ENCODE measurements around the gene RAP1GAP. TPM values are rescaled to one million over a fixed set of nuclear protein-coding genes. Genes with fewer than 3 reads are reported as not detected.

Gene RAP1GAP
- total RNA-seq, 1 donor from 2014 or later: 0.42 TPM

GRCh38 chr1:21662426-21663247, 6.5 kb downstream of the RAP1GAP start:
- H3K4me1 Mint-ChIP-seq: peaks cover 11% of the 10 kb centered on the region
- no peak for DNase-seq
- no peak overlapping the region for H3K27ac Mint-ChIP-seq
- peaks cover 26% of the 10 kb centered on the region for H3K27me3 Mint-ChIP-seq
- H3K4me3 Mint-ChIP-seq: no peak overlapping the region
- H3K36me3 Mint-ChIP-seq (ENCODE audit: low read depth): no peaks in the 10 kb centered on the region
- no peaks in the 10 kb centered on the region for H3K9me3 Mint-ChIP-seq
- intact Hi-C loops (cut with micrococcal nuclease): no loop called here

GRCh38 chr1:21661886-21662285, 7.3 kb downstream of the RAP1GAP start:
- Mint-ChIP-seq H3K27me3 (peaks cover 24% of the 10 kb centered on the region), H3K27ac (no peak overlapping the region), H3K4me1 (peaks cover 11% of the 10 kb centered on the region), H3K9me3 (no peaks in the 10 kb centered on the region), H3K36me3 (ENCODE audit: low read depth) (no peaks in the 10 kb centered on the region), H3K4me3 (no peak overlapping the region)
- DNase-seq: no peak
- intact Hi-C loops (cut with micrococcal nuclease): no loop called here

- Mint-ChIP-seq H3K27me3 (peaks cover 25% of the 10 kb centered on the region), H3K4me3 (peak overlapping the region; percentile 72), H3K9me3 (no peaks in the 10 kb centered on the region), H3K36me3 (ENCODE audit: low read depth) (no peaks in the 10 kb centered on the region), H3K4me1 (peaks cover 9% of the 10 kb centered on the region), H3K27ac (no peak overlapping the region)
- DNase-seq: no peak
- intact Hi-C loops (cut with micrococcal nuclease): loop anchor here (1.0 to 10.0 kb wide), 4 partner anchors 65 to 305 kb away; partner anchors contain the start of gene USP48
Measured at GRCh38 chr1:21659924-21660326, 9.2 kb downstream of the RAP1GAP start.

GRCh38 chr1:21659099-21659923, 9.8 kb downstream of the RAP1GAP start:
- Mint-ChIP-seq H3K9me3 (no peaks in the 10 kb centered on the region), H3K4me1 (peaks cover 8% of the 10 kb centered on the region), H3K27me3 (peaks cover 27% of the 10 kb centered on the region), H3K27ac (no peak overlapping the region), H3K4me3 (peak overlapping the region; percentile 72), H3K36me3 (ENCODE audit: low read depth) (no peaks in the 10 kb centered on the region)
- peak; percentile 96 for DNase-seq
- intact Hi-C loops (cut with micrococcal nuclease): loop anchor here (1.0 to 10.0 kb wide), 4 partner anchors 65 to 305 kb away; partner anchors contain the start of gene USP48

GRCh38 chr1:21657456-21658190, 11.5 kb downstream of the RAP1GAP start:
- Mint-ChIP-seq H3K27ac (no peak overlapping the region), H3K27me3 (peaks cover 32% of the 10 kb centered on the region), H3K36me3 (ENCODE audit: low read depth) (no peaks in the 10 kb centered on the region), H3K4me1 (peaks cover 5% of the 10 kb centered on the region), H3K9me3 (no peaks in the 10 kb centered on the region), H3K4me3 (no peak overlapping the region)
- DNase-seq: no peak
- intact Hi-C loops (cut with micrococcal nuclease): loop anchor here (5.0 to 10.0 kb wide), 3 partner anchors 63 to 307 kb away; partner anchors contain the start of gene USP48

- intact Hi-C loops (cut with micrococcal nuclease): loop anchor here (5.0 to 10.0 kb wide), 3 partner anchors 61 to 309 kb away; partner anchors contain the start of gene USP48
- peaks cover 17% of the 10 kb centered on the region for H3K4me1 Mint-ChIP-seq
- no peak overlapping the region for H3K27ac Mint-ChIP-seq
- no peaks in the 10 kb centered on the region for H3K36me3 Mint-ChIP-seq (ENCODE audit: low read depth)
- peaks cover 38% of the 10 kb centered on the region for H3K27me3 Mint-ChIP-seq
- DNase-seq: no peak
- no peak overlapping the region for H3K4me3 Mint-ChIP-seq
- H3K9me3 Mint-ChIP-seq: no peaks in the 10 kb centered on the region
Measured at GRCh38 chr1:21655748-21656147, 13.4 kb downstream of the RAP1GAP start.

GRCh38 chr1:21655259-21655658, 13.9 kb downstream of the RAP1GAP start:
- Mint-ChIP-seq H3K27me3 (peaks cover 36% of the 10 kb centered on the region), H3K36me3 (ENCODE audit: low read depth) (no peaks in the 10 kb centered on the region), H3K9me3 (no peaks in the 10 kb centered on the region), H3K4me3 (no peak overlapping the region), H3K4me1 (peaks cover 17% of the 10 kb centered on the region), H3K27ac (no peak overlapping the region)
- intact Hi-C loops (cut with micrococcal nuclease): loop anchor here (5.0 to 10.0 kb wide), 3 partner anchors 60 to 310 kb away; partner anchors contain the start of gene USP48
- no peak for DNase-seq

- Mint-ChIP-seq H3K27ac (no peak overlapping the region), H3K4me1 (peaks cover 13% of the 10 kb centered on the region), H3K4me3 (no peak overlapping the region), H3K36me3 (ENCODE audit: low read depth) (no peaks in the 10 kb centered on the region), H3K9me3 (no peaks in the 10 kb centered on the region), H3K27me3 (peaks cover 39% of the 10 kb centered on the region)
- intact Hi-C loops (cut with micrococcal nuclease): loop anchor here (10.0 kb wide), 2 partner anchors 59 to 311 kb away; no protein-coding TSS in a partner anchor
- DNase-seq: no peak
Measured at GRCh38 chr1:21654209-21654608, 14.9 kb downstream of the RAP1GAP start.

- Mint-ChIP-seq H3K9me3 (no peaks in the 10 kb centered on the region), H3K27me3 (peaks cover 41% of the 10 kb centered on the region), H3K4me3 (no peak overlapping the region), H3K27ac (no peak overlapping the region), H3K4me1 (peaks cover 13% of the 10 kb centered on the region), H3K36me3 (ENCODE audit: low read depth) (no peaks in the 10 kb centered on the region)
- intact Hi-C loops (cut with micrococcal nuclease): loop anchor here (10.0 kb wide), 2 partner anchors 59 to 311 kb away; no protein-coding TSS in a partner anchor
- DNase-seq: no peak
Measured at GRCh38 chr1:21653744-21654100, 15.4 kb downstream of the RAP1GAP start.

GRCh38 chr1:21652937-21653743, 16.0 kb downstream of the RAP1GAP start:
- no peaks in the 10 kb centered on the region for H3K9me3 Mint-ChIP-seq
- peak overlapping the region; percentile 82 for H3K4me3 Mint-ChIP-seq
- intact Hi-C loops (cut with micrococcal nuclease): loop anchor here (10.0 kb wide), 2 partner anchors 58 to 312 kb away; no protein-coding TSS in a partner anchor
- no peaks in the 10 kb centered on the region for H3K36me3 Mint-ChIP-seq (ENCODE audit: low read depth)
- H3K4me1 Mint-ChIP-seq: peaks cover 13% of the 10 kb centered on the region
- H3K27me3 Mint-ChIP-seq: peaks cover 43% of the 10 kb centered on the region
- no peak overlapping the region for H3K27ac Mint-ChIP-seq
- DNase-seq: no peak

GRCh38 chr1:21652101-21652936, 16.8 kb downstream of the RAP1GAP start:
- Mint-ChIP-seq H3K27me3 (peaks cover 46% of the 10 kb centered on the region), H3K9me3 (no peaks in the 10 kb centered on the region), H3K36me3 (ENCODE audit: low read depth) (no peaks in the 10 kb centered on the region), H3K4me1 (peaks cover 13% of the 10 kb centered on the region), H3K4me3 (peak overlapping the region; percentile 82), H3K27ac (peak overlapping the region; percentile 46)
- intact Hi-C loops (cut with micrococcal nuclease): loop anchor here (10.0 kb wide), 2 partner anchors 58 to 312 kb away; no protein-coding TSS in a partner anchor
- no peak for DNase-seq
